Epithelial cell of proximal tubule (primary cell): Measurements from ENCODE around the gene SYT11. TPM values are rescaled to one million over a fixed set of nuclear protein-coding genes. Genes with fewer than 3 reads are reported as not detected.

ENCODE experiments used
- DNase-seq: peaks from one replicate; pipeline ENCODE4 v3.0.0-alpha.2; 2011; ENCODE audit warnings: low read depth
- H3K4me3 ChIP-seq: 2 replicates; pipeline ENCODE4 v1.5.1; 2011; ENCODE audit warnings: low read depth, mild to moderate bottlenecking, low read length
- CTCF ChIP-seq: conservative IDR thresholded peaks from 2 replicates; pipeline ENCODE4 v1.5.1; 2012; ENCODE audit warnings: low read depth, mild to moderate bottlenecking, low read length
- total RNA-seq: library from RNA; depleted of rRNA; stranded (reverse); fragments of >200 nt; gene quantifications from 2 replicates; pipeline ENCODE4 v1.2.3, GENCODE V29; 2015

SYT11 gene
- total RNA-seq, 1 donor from 2014 or later, result 15.4 TPM

GRCh38 chr1:155864393-155864792 is 5.0 kb downstream of the SYT11 start:
- no peak for DNase-seq
- TF ChIP-seq CTCF, result no peak
- H3K4me3 ChIP-seq, result no peak overlapping the region

- no peak overlapping the region for H3K4me3 ChIP-seq
- TF ChIP-seq CTCF, result no peak
- no peak for DNase-seq
These were observed 8.4 kb downstream of the SYT11 start for GRCh38 chr1:155867766-155868165.

- TF ChIP-seq CTCF, result no peak
- DNase-seq, result no peak
- no peak overlapping the region for H3K4me3 ChIP-seq
These were observed 12.0 kb downstream of the SYT11 start for GRCh38 chr1:155871390-155871789.

- TF ChIP-seq CTCF, result no peak
- DNase-seq, result no peak
- H3K4me3 ChIP-seq, result no peak overlapping the region
These were observed 13.2 kb downstream of the SYT11 start for GRCh38 chr1:155872527-155872926.

- no peak for DNase-seq
- H3K4me3 ChIP-seq, result no peak overlapping the region
- TF ChIP-seq CTCF, result no peak
These were observed 14.5 kb downstream of the SYT11 start for GRCh38 chr1:155873860-155874259.

- H3K4me3 ChIP-seq, result no peak overlapping the region
- TF ChIP-seq CTCF, result no peak
- no peak for DNase-seq
These were observed 18.6 kb downstream of the SYT11 start for GRCh38 chr1:155877945-155878344.

GRCh38 chr1:155880251-155880650 is 20.9 kb downstream of the SYT11 start:
- DNase-seq, result no peak
- no peak overlapping the region for H3K4me3 ChIP-seq
- no peak for TF ChIP-seq CTCF
